ENCODE measurements around the gene COX7B.
A peak's percentile ranks its signal among the peaks of the same experiment; 100 is the strongest.
"Not testable (repeated sequence)": the region's sequence is repeated elsewhere in the genome, so short reads cannot be mapped to it uniquely, and the experiment has no call there.

The COX7B gene, protein sequence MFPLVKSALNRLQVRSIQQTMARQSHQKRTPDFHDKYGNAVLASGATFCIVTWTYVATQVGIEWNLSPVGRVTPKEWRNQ
- total RNA-seq: 56.3 to 109 reads per million in 2 experiments

- DNase-seq (ENCODE audit: low read depth): peak; percentile 62
These were observed at the start of gene COX7B for GRCh38 chrX:77899081-77899828. TSS of gene COX7B (plus strand) at chrX:77899468. CDS start at chrX:77899554, 86 bp downstream.

GRCh38 chrX:77875372-77875771 lies 23.9 kb upstream of the COX7B start:
- no peak for DNase-seq (ENCODE audit: low read depth)

DNA sequence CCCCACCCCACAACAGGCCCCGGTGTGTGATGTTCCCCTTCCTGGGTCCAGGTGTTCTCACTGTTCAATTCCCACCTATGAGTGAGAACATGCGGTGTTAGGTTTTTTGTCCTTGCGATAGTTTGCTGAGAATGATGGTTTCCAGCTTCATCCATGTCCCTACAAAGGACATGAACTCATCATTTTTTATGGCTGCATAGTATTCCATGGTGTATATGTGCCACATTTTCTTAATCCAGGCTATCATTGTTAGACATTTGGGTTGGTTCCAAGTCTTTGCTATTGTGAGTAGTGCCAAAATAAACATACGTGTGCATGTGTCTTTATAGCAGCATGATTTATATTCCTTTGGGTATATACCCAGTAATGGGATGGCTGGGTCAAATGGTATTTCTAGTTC lies 17.9 kb upstream of the COX7B start:
- not testable (repeated sequence) for DNase-seq (ENCODE audit: low read depth)

DNA sequence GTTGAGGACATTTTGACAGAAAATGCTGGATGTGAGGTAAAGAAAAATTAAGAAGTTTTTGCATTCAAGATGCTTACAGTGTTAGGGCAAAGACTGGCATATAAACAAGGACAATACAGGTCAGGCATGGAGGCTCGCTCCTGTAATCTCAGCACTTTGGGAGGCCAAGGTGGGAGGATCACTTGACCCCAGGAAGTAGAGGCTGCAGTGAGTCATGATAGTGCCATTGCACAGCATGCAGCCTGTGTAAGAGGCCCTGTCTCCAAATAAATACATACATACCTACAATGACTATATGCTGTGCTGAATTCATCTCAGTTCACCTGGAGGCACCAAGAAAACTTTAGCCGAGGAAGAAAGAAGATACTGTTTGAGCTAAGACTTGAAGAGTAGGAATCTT lies 6.4 kb upstream of the COX7B start:
- no peak for DNase-seq (ENCODE audit: low read depth)

GRCh38 chrX:77893713-77894112 lies 5.6 kb upstream of the COX7B start:
- no peak for DNase-seq (ENCODE audit: low read depth)

- DNase-seq (ENCODE audit: low read depth): peak; percentile 86
These were observed 4.1 kb upstream of the COX7B start, which contains the start of gene MAGT1 for GRCh38 chrX:77894921-77895886. TSS of gene MAGT1 (minus strand) at chrX:77895435. CDS start at chrX:77895410, 25 bp downstream.

GRCh38 chrX:77900688-77901087 lies 1.4 kb downstream of the COX7B start:
- DNase-seq (ENCODE audit: low read depth): no peak

DNA sequence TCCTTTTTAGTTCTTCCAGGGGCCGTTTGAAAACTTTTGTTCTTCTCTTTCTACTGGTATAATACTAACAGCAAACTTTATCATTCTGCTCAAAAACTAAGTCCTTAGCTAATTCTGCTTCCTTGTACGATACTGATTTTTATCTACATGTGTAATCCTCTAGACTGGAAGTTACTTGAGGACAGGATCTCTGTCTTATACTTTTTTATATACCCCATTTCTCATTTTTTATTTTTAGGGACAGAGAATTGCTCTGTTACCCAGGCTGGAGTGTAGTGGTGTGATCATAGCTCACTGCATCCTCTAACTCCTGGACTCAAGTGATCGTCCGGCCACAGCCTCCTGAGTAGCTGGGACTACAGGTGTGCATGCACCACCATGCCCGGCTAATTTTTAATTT lies 2.2 kb downstream of the COX7B start:
- DNase-seq (ENCODE audit: low read depth): no peak

DNA sequence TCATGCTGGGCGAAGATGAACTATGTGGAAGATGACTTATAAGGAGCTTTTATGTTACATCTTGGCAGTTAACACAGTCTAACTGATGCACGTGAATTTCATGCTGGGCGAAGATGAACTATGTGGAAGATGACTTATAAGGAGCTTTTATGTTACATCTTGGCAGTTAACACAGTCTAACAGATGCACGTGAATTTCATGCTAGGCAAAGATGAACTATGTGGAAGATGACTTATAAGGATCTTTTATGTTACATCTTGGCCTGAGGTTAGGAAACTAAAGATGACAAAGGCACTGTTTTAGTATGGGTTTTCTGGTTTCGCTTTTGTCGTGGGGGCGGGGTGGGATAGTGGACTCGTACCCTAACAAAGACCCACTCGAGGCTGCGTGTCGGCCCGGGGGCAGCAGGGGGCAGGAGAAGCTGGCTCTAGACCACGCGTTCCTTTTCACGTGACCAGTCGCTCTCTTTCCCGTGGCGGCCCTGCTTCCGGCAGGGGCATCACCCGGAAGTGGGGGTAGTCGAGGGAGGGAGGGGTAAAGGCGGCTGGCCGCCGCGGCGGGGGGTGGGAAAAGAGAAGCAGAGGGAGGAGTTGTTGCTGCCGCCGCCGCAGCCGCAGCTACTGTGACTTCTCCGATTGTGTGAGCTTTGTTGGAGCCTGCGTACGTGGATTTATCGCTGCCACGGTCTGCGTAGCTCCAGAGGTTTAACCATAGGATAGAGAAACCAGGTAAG lies 11.0 kb downstream of the COX7B start, which contains the start of gene ATP7A:
TSS of gene ATP7A (plus strand) at position 586 of the 733 bp plus-strand sequence. CDS start 60,949 bp downstream, outside the sequence.
- DNase-seq (ENCODE audit: low read depth): peak; percentile 85

DNA sequence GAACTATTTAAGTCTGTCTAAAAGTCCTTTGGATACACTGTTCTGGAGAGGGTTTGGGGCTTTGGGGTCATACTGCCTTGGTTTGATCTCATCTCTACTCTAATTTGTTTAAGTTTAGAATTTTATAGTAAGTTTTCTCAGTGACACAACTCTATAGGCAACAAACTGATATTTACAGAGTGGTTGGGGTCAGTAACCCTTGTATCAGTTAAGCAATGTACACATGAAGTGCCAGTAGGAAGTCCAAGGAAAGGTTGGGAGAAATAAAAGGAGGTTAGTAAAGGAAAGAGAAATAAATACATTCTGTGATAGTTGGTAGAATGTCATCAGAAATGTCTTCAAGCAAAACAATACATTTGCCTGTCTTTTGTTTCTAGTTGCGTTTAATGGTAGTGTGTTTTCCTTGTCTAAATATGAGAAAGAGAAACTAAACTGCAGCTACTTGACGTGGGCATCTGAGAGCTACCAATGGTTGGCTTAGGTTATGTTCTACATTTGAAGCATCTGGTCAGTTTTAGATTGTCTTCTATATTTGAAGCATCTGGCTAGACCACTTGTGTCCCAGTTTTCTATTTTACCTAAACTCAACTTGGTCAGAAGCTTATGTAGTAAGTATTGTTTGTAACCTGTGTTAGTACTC lies 18.1 kb downstream of the COX7B start:
- DNase-seq (ENCODE audit: low read depth): no peak

GRCh38 chrX:77918568-77918967 lies 19.3 kb downstream of the COX7B start:
- DNase-seq (ENCODE audit: low read depth): no peak

DNA sequence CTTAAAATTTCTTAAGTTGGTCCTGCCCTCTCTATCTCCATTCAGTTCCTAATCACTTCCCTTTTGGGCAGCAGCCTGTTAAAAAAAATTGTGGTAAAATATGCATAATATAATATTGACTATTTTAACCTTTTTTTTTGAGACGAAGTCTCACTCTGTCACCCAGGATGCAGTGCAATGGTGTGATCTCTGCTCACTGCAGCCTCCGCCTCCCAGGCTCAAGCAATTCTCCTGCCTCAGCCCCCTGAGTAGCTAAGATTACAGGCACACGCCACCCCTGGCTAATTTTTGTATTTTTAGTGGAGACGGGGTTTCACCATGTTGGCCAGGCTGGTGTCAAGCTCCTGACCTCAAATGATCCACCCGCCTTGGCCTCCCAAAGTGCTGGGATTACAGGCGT lies 20.1 kb downstream of the COX7B start:
- DNase-seq (ENCODE audit: low read depth): not testable (repeated sequence)

DNA sequence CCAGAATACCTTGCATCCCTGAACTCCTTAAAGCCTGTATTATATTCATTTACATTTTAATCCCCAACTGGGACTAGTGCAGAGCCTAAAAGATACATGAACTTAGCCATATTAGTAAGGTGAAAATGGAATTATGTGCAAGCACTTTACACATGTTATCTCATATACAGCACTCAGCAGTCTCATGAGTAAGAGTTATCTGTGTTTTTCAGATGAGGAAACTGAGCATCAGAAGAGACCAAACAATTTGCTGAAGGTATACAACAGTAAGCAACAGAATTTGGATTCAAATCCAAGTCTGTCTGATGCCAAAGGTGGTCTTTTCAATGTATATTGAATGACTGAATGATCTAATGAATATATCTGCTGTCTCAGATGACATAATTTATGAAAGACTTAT lies 23.5 kb downstream of the COX7B start:
- DNase-seq (ENCODE audit: low read depth): no peak

DNA sequence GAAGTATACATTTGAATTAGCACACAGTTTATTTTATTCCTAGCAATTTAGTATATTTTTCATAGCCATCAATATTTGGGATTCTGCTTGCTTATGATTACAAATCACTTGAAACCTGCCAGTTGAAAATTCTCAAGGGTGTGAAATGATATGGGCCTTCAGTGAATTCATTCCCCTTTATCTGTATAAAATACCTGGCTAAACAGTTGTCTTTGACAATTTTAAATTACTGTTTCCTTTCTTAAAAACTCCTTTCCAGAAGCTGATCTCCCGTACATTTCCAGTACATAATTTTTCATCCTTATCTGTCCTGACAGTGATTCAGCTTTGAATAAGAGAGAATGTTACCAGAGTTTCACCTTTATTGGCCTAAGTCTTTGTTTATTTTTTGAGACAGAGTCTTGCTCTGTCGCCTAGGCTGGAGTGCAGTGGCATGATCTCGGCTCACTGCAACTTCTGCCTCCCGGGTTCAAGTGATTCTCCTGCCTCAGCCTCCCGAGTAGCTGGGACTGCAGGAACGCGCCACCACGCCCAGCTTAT lies 25.1 kb downstream of the COX7B start:
- no peak for DNase-seq (ENCODE audit: low read depth)

GRCh38 chrX:77925764-77926163 lies 26.5 kb downstream of the COX7B start:
- no peak for DNase-seq (ENCODE audit: low read depth)

DNA sequence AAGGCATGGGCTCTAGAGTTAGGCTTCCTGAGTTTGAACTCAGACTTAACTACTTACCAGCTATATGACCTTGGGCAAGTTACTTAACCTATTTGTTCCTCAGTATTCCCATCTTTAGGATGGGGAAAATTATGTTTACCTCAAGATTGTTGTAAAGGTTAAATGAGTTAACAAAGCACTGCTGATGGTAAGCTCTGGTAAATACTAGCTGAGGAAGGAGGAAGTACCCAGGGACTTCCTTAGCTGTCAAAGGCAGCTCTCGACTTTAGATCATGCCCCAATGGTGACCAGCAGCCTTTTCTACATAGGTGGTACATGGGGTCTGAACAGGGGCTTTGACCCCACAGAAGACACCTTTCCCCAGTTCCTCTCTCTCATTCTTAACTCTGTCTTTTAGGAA lies 31.3 kb downstream of the COX7B start:
- no peak for DNase-seq (ENCODE audit: low read depth)

GRCh38 chrX:77935886-77936285 lies 36.6 kb downstream of the COX7B start:
- no peak for DNase-seq (ENCODE audit: low read depth)

DNA sequence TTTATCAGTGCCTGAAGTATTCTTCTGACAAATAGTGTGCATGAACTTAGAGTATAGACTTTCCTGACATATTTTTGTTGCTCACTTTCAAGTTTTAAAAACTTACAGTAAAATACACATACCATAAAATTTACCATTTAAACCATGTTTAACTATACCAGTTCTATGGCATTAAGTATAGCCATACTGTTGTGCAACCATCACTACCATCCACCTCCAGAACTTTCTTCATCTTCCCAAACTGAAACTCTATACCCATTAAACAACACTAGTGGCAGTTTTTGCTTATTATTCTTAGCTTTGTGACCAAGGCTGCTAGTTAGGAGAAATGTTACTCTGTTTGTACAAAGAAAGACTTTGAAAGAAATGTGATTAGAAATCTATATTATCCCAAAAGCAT lies 37.0 kb downstream of the COX7B start:
- DNase-seq (ENCODE audit: low read depth): no peak

- no peak for DNase-seq (ENCODE audit: low read depth)
These were observed 38.0 kb downstream of the COX7B start for GRCh38 chrX:77937291-77937690.

DNA sequence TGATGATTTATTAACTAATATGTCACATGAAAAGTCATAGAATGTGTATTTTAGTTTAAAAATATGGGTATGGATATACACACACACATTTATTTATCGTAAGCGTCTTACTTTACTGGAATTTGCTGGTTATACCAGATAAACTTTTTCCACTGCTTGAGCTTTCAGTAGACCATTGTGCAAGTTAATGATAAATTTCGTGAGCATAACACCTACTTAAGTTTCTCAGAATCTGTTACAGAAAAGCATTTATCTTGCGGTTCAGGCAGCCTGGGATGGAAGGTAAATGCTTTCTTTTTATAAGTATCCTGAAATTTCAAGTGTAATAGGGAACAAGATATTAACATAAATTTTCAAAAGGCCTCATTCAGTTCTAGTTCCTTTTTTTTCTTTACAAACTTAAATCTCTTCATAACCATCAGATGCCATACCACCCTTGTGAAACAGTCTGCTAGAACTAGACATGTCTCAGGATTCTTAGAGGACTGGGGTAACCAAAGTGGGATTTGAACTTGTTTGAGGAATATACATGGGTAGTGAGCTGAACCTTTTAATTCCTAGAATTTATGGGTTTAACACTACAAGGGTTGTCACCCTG lies 38.9 kb downstream of the COX7B start:
- DNase-seq (ENCODE audit: low read depth): no peak

DNA sequence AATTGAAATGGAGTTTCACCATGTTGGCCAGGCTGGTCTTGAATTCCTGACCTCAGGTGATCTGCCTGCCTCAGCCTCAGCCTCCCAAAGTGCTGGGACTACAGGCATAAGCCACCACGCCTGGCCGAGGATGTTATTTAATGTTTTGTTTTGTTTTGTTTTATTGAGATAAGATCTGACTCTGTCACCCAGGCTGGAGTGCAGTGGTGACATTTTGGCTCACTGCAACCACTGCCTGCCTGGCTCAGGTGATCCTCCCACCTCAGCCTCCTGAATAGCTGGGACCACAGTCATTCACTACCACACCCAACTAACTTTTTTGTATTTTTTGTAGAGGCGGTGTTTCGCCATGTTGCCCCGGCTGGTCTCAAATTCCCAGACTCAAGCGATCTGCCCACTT lies 45.8 kb downstream of the COX7B start:
- not testable (repeated sequence) for DNase-seq (ENCODE audit: low read depth)
